HG03432 (cell line): Measurements from ENCODE around the gene SMS.

Experiments
- ATAC-seq: cut with Tn5 transposase; IDR thresholded peaks from one replicate; pipeline ENCODE4 v1.9.1; 2021; ENCODE audit warnings: mild to moderate bottlenecking, moderate library complexity; ENCODE audit not compliant: unreplicated experiment

The SMS gene

GRCh38 chrX:21940356-21940829 is at the start of gene SMS:
Gene SMS, plus strand, starts transcription at chrX:21940709. Its CDS starts 116 bp downstream, at chrX:21940825.
- ATAC-seq, result peak; percentile 84

DNA sequence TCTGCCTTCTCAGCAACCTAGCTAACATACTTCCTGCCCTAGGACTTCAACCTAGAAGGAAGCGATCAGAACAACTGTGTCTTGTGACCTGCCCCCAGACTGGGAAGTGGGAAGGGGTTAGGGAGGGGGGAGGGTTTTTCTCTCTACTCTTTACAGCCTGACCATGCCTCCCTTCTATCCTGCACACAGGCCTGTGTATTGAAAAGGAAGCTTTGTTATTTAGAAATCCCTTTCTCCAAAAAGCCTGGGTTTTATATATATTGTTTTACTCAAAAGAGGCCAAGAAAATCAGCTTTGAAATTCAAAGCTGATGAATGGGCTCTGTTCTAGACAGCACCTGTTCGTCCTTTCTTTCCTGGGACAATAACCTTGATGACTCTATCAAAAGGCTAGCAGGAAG is 35.2 kb upstream of the SMS start:
- no peak for ATAC-seq

DNA sequence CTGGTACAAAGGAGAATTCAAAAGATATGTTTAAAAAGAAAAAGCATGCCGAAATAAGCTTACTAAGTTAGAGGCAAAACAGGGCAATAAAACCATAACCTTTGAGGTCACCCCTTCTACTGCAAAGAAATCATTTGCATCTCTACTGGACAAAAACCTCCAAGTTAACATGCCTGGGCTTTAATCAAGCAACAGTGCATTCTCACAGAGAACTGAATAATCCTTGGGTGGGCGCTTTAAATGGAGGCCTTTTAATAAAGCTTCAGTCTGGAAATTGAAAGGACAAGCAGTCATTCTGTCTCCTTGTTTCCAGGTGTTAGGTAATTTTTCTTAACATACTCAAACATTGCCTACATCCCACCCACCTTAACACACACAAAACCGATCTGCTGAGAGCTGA is 34.6 kb upstream of the SMS start:
- no peak for ATAC-seq

DNA sequence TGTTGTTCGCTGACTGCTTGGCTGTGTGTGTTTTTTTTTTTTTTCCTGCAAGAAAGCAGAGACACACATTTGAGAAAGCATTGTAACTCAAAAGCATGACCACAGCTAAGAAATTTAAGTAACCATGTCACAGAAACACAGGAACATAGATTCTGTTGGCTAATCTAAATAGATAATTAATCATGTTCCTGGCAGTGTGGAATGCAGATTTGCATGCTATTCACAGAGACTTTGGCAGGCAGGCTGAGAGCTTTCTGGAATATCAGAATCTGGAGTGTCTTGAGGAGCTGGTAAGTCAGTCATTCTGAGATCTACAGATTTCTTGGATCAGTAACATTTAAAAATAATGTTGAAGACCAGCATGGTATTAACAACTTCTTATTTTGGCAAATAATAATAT is 33.2 kb upstream of the SMS start:
- ATAC-seq, result no peak

GRCh38 chrX:21911481-21911880 is 29.0 kb upstream of the SMS start:
- no peak for ATAC-seq

DNA sequence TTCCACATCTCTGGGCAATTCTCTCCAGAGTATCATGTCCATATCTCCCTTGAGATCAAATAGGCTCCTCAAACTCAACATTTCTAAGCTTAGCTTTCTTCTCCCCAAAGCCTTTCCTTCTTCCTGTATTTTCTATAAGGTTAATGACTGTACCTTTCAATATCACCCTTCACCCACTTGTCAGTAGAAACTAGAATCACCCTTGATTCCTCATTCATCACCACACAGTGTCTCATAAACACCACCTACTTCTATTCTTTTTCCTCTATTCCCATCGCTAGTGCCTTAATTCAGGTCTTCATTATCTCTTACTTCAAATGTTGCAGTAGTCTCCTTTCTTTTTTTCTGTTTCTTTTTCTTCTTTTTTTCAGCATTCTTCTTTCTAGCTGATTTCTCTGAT is 28.3 kb upstream of the SMS start:
- no peak for ATAC-seq

DNA sequence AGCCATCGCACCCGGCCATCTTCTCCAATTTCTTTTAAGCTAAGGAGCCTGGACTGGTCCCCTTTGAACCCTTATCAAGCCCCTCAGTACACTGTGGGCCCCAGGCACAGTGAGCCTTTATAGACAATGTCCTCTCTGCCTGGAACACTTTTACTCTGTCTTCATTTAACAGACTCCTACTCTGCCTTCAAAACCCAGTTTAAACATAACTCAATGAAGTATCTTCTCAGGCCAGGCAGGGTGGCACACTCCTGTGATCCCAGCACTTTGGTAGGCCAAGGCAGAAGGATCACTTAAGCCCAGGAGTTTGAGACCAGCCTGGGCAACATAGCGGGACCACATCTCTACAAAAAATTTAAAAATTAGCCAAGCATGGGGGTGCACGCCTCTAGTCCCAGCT is 27.5 kb upstream of the SMS start:
- no peak for ATAC-seq

- ATAC-seq, result no peak
These were observed 14.4 kb upstream of the SMS start for GRCh38 chrX:21926116-21926515.

- peak; percentile 96 for ATAC-seq
These were observed 13.8 kb upstream of the SMS start for GRCh38 chrX:21926527-21927278.

DNA sequence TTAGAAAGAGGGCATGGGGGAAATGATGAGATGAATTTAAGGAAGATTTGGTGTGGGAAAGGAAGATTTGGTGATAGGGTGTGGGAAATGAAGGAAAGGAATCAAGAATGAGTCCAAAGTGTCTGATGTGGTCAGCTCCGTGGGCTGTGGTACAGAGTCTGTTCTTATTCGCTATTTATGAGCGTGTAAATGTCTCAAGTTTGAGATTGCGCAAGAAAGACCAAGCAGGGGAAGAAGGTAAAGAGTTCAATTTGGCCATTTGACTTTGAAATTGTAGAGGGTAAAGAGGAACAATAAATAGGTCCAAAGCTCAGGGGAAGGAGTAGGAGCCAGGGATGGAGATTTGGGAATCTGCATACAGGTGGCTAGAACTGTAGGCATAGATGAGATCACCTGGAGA is 11.3 kb upstream of the SMS start:
- ATAC-seq, result no peak

DNA sequence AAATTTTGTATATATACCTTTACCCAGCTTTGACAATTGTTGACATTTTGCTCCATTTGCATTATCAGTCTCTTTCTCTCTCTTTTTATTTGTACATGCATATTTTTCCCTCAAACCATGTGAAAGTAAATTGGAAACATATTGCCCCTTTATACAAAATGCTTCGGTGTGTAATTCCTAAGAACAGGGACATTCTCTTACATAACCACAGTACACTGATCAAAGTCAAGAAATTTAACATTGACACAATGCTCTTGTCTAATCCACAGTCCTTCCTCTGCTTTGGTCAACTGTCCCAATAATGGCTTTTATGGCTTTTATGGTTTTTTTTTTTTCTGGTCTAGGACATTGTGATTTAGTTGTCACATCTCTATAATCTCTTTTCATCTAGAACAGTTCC is 9.5 kb upstream of the SMS start:
- ATAC-seq, result no peak

- ATAC-seq, result no peak
These were observed 8.1 kb upstream of the SMS start for GRCh38 chrX:21932292-21933002.

DNA sequence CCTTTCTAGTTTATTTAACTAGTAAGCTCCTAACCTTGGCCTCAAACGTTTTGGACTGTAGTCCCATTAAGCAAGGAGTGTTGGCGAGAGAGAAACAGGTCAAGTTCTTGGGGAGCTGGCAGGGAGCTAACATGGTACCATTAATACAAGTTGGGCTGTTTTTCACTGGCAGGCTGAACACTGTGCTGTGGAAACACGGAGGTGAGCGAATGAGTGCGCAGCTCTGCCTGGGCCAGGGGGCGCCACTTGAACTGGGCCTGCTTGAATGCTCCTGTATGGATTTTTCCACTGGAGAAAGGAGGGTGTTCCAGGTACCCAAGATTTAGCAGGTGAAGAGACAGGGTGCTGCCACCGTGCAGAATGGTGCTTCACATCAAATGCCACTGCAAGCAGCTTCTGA is 7.4 kb upstream of the SMS start:
- ATAC-seq, result no peak

- no peak for ATAC-seq
These were observed 6.1 kb upstream of the SMS start for GRCh38 chrX:21934414-21934813.

- no peak for ATAC-seq
These were observed 603 bp upstream of the SMS start for GRCh38 chrX:21939906-21940305.

- ATAC-seq, result no peak
These were observed 3.1 kb downstream of the SMS start for GRCh38 chrX:21943460-21944135.

DNA sequence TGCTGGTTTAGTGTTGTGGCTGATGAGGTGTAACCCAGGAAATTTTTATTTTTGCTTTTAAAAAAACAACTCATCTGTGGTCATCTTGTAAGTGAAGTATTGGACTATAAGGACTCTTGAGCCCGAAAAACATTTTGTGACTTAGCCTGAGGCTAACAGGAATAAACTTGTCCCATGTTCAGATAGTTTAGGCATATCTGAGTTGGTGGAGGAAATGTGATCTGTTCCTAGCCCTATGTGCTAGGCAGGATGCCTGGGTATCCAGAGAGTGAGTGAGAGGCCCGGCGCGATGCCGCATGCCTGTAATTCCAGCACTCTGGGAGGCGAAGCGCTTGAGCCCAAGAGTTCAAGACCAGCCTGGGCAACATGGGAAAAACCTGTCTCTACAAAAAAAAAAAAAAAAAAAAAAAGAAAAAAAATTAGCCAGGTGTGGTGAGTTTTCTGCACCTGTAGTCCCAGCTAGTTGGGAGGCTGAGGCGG is 3.7 kb downstream of the SMS start:
- ATAC-seq, result no peak

- no peak for ATAC-seq
These were observed 6.6 kb downstream of the SMS start for GRCh38 chrX:21946925-21947641.

- ATAC-seq, result no peak
These were observed 7.2 kb downstream of the SMS start for GRCh38 chrX:21947671-21948070.

DNA sequence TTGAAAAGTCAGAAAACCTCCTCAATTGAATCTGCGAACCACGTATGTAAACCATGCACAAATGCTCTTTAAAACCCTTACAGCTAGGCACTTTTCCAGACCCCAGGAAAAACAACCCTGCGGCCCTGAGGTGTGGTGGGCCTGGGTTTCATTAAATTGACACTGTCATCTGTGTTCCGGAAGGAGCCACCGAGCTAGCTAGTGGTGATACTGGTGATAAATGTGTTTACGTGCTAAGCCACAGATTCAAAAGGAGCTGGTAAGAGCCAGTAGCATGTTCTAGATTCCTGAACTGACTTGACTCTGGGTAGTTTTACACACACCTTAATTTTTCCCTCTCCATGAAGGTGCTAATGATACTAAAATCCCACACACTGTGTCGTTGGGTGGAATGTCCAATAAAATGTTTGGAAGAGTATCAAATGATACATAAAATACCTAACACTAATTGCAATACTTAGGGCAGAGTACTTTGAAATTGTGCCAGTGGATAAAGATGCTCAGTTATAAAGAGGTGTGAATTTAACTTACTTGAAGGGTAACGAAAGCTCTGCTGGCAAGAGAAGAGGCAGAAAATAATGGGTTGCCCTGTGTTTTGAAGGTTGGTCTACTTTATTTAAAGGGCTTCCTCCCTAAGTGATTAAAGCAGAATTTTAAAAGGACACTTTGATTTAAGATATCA is 8.5 kb downstream of the SMS start:
- no peak for ATAC-seq

- no peak for ATAC-seq
These were observed 9.2 kb downstream of the SMS start for GRCh38 chrX:21949689-21950088.
